ENCODE data around the gene CDK5. TPM values are rescaled to one million over a fixed set of nuclear protein-coding genes. Genes with fewer than 3 reads are reported as not detected.
A peak's percentile ranks its signal among the peaks of the same experiment; 100 is the strongest.

The CDK5 gene
- total and polyA plus RNA-seq, 2 of the 13 experiments (the other 11 are each of a cell fraction or from before 2014, with no cell fraction given): 16.4 to 21.3 TPM

GRCh38 chr7:151012031-151012692, 45.5 kb downstream of the CDK5 start (continued):
- TF ChIP-seq ZBTB20 (CRISPR knock-in tag; IDR thresholded peaks at IDR 0.05; ENCODE audit: borderline replicate concordance, low read depth) (peak; percentile 45; the same call in 1 of the 2 replicates), ATRX (CRISPR knock-in tag; IDR thresholded peaks at IDR 0.05; ENCODE audit: borderline replicate concordance) (no peak), GZF1 (CRISPR knock-in tag; IDR thresholded peaks at IDR 0.05) (no peak), ZNF691 (CRISPR knock-in tag; IDR thresholded peaks at IDR 0.05; ENCODE audit: borderline replicate concordance, low read depth) (0 out of 2 replicates have a peak, but pooled peaks have one; percentile 33), HDAC2 (CRISPR knock-in tag; IDR thresholded peaks at IDR 0.05) (0 out of 2 replicates have a peak, but pooled peaks have one; percentile 24), NR1H2 (CRISPR knock-in tag; IDR thresholded peaks at IDR 0.05; ENCODE audit: borderline replicate concordance, low read depth) (no peak), ZNF331 (CRISPR knock-in tag; IDR thresholded peaks at IDR 0.05) (0 out of 2 replicates have a peak, but pooled peaks have one; percentile 16), NKX3-1 (CRISPR knock-in tag; IDR thresholded peaks at IDR 0.05) (0 out of 2 replicates have a peak, but pooled peaks have one; percentile 51), IKZF1 (IDR thresholded peaks at IDR 0.05) (no peak), MXD3 (CRISPR knock-in tag; IDR thresholded peaks at IDR 0.05) (no peak), POLR2G (IDR thresholded peaks at IDR 0.05; ENCODE audit: low read depth, low read length) (peak; percentile 57; the same call in 1 of the 2 replicates), NRL (CRISPR knock-in tag; IDR thresholded peaks at IDR 0.05; ENCODE audit: borderline replicate concordance) (0 out of 2 replicates have a peak, but pooled peaks have one; percentile 16), PPARG (CRISPR knock-in tag; conservative IDR thresholded peaks at IDR 0.05) (peak; percentile 92), SOX5 (CRISPR knock-in tag; IDR thresholded peaks at IDR 0.05; ENCODE audit: borderline replicate concordance) (peak; percentile 31; the same call in 1 of the 2 replicates), RXRA (CRISPR knock-in tag; IDR thresholded peaks at IDR 0.05) (peak; percentile 48; the same call in 1 of the 2 replicates), MXD1 (CRISPR knock-in tag; IDR thresholded peaks at IDR 0.05) (no peak), SRSF4 (IDR thresholded peaks at IDR 0.05; ENCODE audit: low read depth, low read length, poor library complexity, severe bottlenecking) (no peak), ZNF501 (CRISPR knock-in tag; IDR thresholded peaks at IDR 0.05) (peak; percentile 67), ZMYM2 (CRISPR knock-in tag; IDR thresholded peaks at IDR 0.05) (0 out of 2 replicates have a peak, but pooled peaks have one; percentile 39), HDAC1 (CRISPR knock-in tag; IDR thresholded peaks at IDR 0.05) (peak; percentile 36; the same call in 1 of the 2 replicates), FOXP4 (CRISPR knock-in tag; IDR thresholded peaks at IDR 0.05) (peak; percentile 54; the same call in 1 of the 2 replicates), ZGPAT (CRISPR knock-in tag; IDR thresholded peaks at IDR 0.05) (peak; percentile 48; the same call in 1 of the 2 replicates), RARA (CRISPR knock-in tag; IDR thresholded peaks at IDR 0.05) (peak; percentile 41; the same call in 1 of the 2 replicates), ZNF556 (CRISPR knock-in tag; IDR thresholded peaks at IDR 0.05; ENCODE audit: borderline replicate concordance) (peak; percentile 25; the same call in 1 of the 2 replicates)

Measured in HepG2 (cell line).